Frontal cortex (tissue), 1 donor: Measurements from ENCODE around the gene SHISA9. TPM values are rescaled to one million over a fixed set of nuclear protein-coding genes. Genes with fewer than 3 reads are reported as not detected.

Experiments
- total RNA-seq: library from RNA; depleted of rRNA; stranded (reverse); fragments of >200 nt; gene quantifications from one replicate; pipeline ENCODE4 v1.2.3, GENCODE V29; 2014

Gene SHISA9
- total RNA-seq, 1 donor from 2014 or later: 13.9 TPM

Other genes with a start within 250 kb of the SHISA9 start
- 4.1 TPM for gene CPPED1, start 97.7 kb upstream of the SHISA9 start, total RNA-seq